ENCODE measurements around the gene TNFAIP8L2. TPM values are rescaled to one million over a fixed set of nuclear protein-coding genes. Genes with fewer than 3 reads are reported as not detected.
A peak's percentile ranks its signal among the peaks of the same experiment; 100 is the strongest.

TNFAIP8L2 gene
- total RNA-seq, 1 donor from 2014 or later = 10.3 TPM

DNA sequence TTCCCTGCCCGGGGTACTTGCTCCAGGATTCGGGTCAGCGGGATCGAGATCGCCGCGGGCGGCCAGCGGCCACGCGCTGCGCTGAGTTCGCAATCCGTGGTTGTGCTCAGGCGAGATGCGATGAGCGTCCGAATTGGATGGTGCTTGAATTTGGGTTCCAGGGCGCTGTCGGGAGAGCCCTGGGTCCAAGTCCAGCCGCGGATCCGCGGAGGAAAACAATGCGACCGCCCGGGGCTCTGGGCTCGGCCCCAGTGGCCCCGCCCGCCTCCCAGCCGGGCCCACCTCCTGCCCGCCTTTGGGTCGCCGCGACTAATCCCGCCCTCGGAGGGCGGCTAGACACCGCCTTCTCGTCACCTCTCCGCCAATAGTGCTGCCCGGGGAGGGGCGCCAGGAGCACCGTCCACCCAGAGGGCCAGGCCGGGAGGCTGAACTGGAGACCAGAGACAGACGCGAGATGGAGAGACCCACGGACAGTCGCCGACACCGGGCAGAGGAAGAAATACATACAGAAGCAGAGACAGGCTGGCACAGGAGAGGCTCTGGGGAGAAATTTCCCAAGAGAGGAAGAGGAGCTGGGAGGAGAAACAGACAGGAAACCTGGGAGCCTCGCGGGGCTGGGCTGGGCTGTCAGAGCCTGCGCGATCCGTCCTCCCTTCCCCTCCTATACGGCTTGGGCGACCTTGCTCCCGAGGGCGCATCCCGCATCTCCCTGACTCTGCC, 9.9 kb upstream of the TNFAIP8L2 start, which contains the start of gene SEMA6C:
Gene SEMA6C (minus strand): TSS at position 220 of the 720 bp plus-strand sequence. CDS start 4,010 bp downstream, outside the sequence.
- Histone ChIP-seq H3K27me3 (no peaks in the 10 kb centered on the region), H3K27ac (peak within 1 kb of the TSS; percentile 70)
- intact Hi-C loops (cut with DNase I) = no loop called here

DNA sequence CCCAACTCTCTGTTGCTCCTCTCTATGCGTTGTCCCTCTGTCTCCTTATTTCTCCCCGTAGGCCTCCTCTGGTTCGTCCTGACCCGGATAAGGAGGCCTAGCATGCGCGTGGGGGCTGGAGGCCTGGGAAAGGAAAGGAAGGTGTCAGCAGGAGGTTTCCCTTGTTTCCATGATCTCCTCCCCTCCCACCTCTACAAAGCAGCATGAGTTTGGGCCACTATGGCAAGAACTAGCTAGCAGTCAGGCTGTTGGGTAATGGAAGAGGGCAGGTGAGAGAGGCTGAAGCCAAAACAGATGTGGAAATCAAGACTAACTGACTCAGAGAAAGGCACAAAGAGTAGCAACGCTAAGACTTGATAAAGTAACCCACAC, 9.3 kb upstream of the TNFAIP8L2 start:
- H3K36me3 ChIP-seq = no peaks in the 10 kb centered on the region
- no peaks in the 10 kb centered on the region for H3K9me3 ChIP-seq
- intact Hi-C loops (cut with DNase I) = no loop called here
- ATAC-seq (no peak), DNase-seq (no peak)
- peak overlapping the region; percentile 65 for H3K4me3 ChIP-seq
- peak overlapping the region; percentile 70 for H3K27ac ChIP-seq
- H3K27me3 ChIP-seq = no peaks in the 10 kb centered on the region
- no peak for TF ChIP-seq CTCF (IDR thresholded peaks at IDR 0.05)
- H3K4me1 ChIP-seq = peaks cover 24% of the 10 kb centered on the region

More for the DNA sequence above, 9.9 kb upstream of the TNFAIP8L2 start, which contains the start of gene SEMA6C:
- no peaks in the 10 kb centered on the region for H3K9me3 ChIP-seq
- DNase-seq (peak; percentile 97), ATAC-seq (peak; percentile 99)
- H3K36me3 ChIP-seq = no peaks in the 10 kb centered on the region
- TF ChIP-seq CTCF (IDR thresholded peaks at IDR 0.05) = no peak
- peaks cover 24% of the 10 kb centered on the region for H3K4me1 ChIP-seq
- H3K4me3 ChIP-seq = peak within 1 kb of the TSS; percentile 65

- DNase-seq = no peak
- Histone ChIP-seq H3K36me3 (no peaks in the 10 kb centered on the region), H3K4me1 (peaks cover 24% of the 10 kb centered on the region), H3K9me3 (no peaks in the 10 kb centered on the region), H3K4me3 (no peak overlapping the region), H3K27ac (no peak overlapping the region), H3K27me3 (no peaks in the 10 kb centered on the region)
- intact Hi-C loops (cut with DNase I) = no loop called here
- no peak for ATAC-seq
- no peak for TF ChIP-seq CTCF (IDR thresholded peaks at IDR 0.05)
Observed at GRCh38 chr1:151147665-151148064, 8.8 kb upstream of the TNFAIP8L2 start.

GRCh38 chr1:151157067-151157531, 650 bp downstream of the TNFAIP8L2 start:
- peaks cover 43% of the 10 kb centered on the region for H3K36me3 ChIP-seq
- peak overlapping the region; percentile 52 for H3K4me3 ChIP-seq
- H3K9me3 ChIP-seq = no peaks in the 10 kb centered on the region
- TF ChIP-seq CTCF (IDR thresholded peaks at IDR 0.05) = no peak
- intact Hi-C loops (cut with DNase I) = loop anchor here (5.0 kb wide), 1 partner anchor 55 kb away; no protein-coding TSS in a partner anchor
- ATAC-seq = peak; percentile 65
- peaks cover 2% of the 10 kb centered on the region for H3K4me1 ChIP-seq
- no peaks in the 10 kb centered on the region for H3K27me3 ChIP-seq
- peak overlapping the region; percentile 67 for H3K27ac ChIP-seq
- peak; percentile 64 for DNase-seq

- DNase-seq (peak; percentile 46), ATAC-seq (no peak)
- peak overlapping the region; percentile 52 for H3K4me3 ChIP-seq
- H3K27ac ChIP-seq = no peak overlapping the region
- no peaks in the 10 kb centered on the region for H3K27me3 ChIP-seq
- intact Hi-C loops (cut with DNase I) = loop anchor here (5.0 kb wide), 1 partner anchor 56 kb away; no protein-coding TSS in a partner anchor
- peaks cover 43% of the 10 kb centered on the region for H3K36me3 ChIP-seq
- no peak for TF ChIP-seq CTCF (IDR thresholded peaks at IDR 0.05)
- no peaks in the 10 kb centered on the region for H3K9me3 ChIP-seq
- H3K4me1 ChIP-seq = peaks cover 2% of the 10 kb centered on the region
Observed at GRCh38 chr1:151158326-151158725, 1.9 kb downstream of the TNFAIP8L2 start.

Measured in upper lobe of right lung (tissue), 1 donor.